ENCODE measurements around the gene AGRP. TPM values are rescaled to one million over a fixed set of nuclear protein-coding genes. Genes with fewer than 3 reads are reported as not detected.

The AGRP gene
- total and polyA plus RNA-seq, 7 experiments from 2014 or later: not detected

DNA sequence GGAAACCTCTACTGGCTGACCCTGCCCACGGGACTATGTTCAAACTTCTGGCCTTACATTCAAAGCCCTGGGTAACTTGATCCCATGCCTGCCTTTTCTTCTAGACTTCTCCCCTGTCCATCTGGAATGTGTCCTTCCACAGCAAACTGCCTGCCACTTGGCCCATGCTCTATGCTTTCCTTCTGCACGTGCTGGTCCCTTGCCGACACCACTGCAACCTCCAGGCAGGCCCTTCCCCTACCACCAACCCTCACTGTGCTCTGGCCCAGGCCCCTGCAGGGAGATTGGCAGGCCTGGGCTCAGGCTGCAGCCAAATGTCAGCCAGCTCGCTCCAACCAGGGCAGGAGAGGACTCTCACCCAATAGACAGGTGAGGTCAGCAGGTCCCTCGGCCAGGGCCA, 41.4 kb downstream of the AGRP start:
- H3K36me3 ChIP-seq (ENCODE audit: control insufficient read depth in 2 of 3, insufficient read depth in 3 of 3, low read length in 3 of 3): peaks cover 0 to 93% (median 3%) of the 10 kb centered on the region in 3 experiments
- H3K27me3 ChIP-seq (ENCODE audit: control insufficient read depth in 2 of 2, insufficient read depth in 2 of 2, low read length in 2 of 2): no peaks in the 10 kb centered on the region

DNA sequence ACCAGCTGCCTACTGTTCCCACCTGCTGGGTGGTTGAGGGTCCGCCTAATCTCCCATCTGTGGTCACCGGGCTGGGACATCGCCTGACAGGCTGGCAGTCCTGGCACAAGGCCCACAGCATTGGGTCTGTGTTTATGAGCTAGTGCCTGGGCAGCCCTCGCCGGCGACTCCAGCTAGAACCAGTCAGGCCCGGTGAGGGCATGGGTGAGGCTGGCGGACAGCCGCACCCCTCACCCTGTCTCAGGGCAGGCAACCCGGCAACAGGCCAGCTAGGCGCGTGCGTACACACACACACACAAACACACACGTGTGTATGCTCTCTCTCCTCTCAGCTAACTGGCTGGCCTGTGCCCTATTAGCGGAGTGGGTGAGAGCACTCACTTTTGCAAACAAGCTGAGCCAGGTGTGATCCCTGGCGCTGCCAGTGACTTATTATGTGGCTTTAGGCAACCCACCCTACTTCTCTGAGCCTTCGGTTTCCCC, 42.0 kb downstream of the AGRP start:
- ChIA-PET POLR2A (no interaction called here), CTCF (no interaction called here)
- ATAC-seq (no peak), DNase-seq (no peak)
- peaks cover 4 to 24% (median 4%) of the 10 kb centered on the region in 5 donors for H3K36me3 Mint-ChIP-seq
- no peaks in the 10 kb centered on the region for H3K9me3 ChIP-seq (ENCODE audit: control insufficient read depth in 2 of 3, low read length in 3 of 3)
- no peaks in the 10 kb centered on the region for H3K27me3 ChIP-seq (ENCODE audit: control insufficient read depth in 2 of 2, insufficient read depth in 2 of 2, low read length in 2 of 2)
- no peak overlapping the region for H3K27ac ChIP-seq (ENCODE audit: low read depth, low read length)
- H3K27me3 Mint-ChIP-seq: no peaks in the 10 kb centered on the region
- no peak overlapping the region for H3K4me3 ChIP-seq (ENCODE audit: low read length)
- no peaks in the 10 kb centered on the region for H3K9me3 Mint-ChIP-seq
- H3K4me1 ChIP-seq (ENCODE audit: control insufficient read depth in 2 of 2, insufficient read depth in 2 of 2, low read length in 2 of 2): no peaks in the 10 kb centered on the region
- H3K27ac Mint-ChIP-seq: no peak overlapping the region
- H3K4me3 Mint-ChIP-seq: no peak overlapping the region
- H3K36me3 ChIP-seq (ENCODE audit: control insufficient read depth in 2 of 3, insufficient read depth in 3 of 3, low read length in 3 of 3): peaks cover 0 to 89% (median 3%) of the 10 kb centered on the region in 3 experiments
- peaks cover 0 to 3% (median 0%) of the 10 kb centered on the region in 7 donors for H3K4me1 Mint-ChIP-seq
- intact Hi-C loops (cut with micrococcal nuclease): no loop called here

More for the DNA sequence above, 41.4 kb downstream of the AGRP start:
- Mint-ChIP-seq H3K27ac (peak overlapping the region in 1 of 9 donors; percentile 76), H3K27me3 (no peaks in the 10 kb centered on the region), H3K4me1 (peaks cover 0 to 3% (median 0%) of the 10 kb centered on the region in 7 donors), H3K36me3 (peaks cover 4 to 24% (median 4%) of the 10 kb centered on the region in 5 donors), H3K9me3 (no peaks in the 10 kb centered on the region), H3K4me3 (no peak overlapping the region)
- POLR2A ChIA-PET: no interaction called here
- intact Hi-C loops (cut with micrococcal nuclease): no loop called here
- Histone ChIP-seq H3K4me3 (ENCODE audit: low read length) (no peak overlapping the region), H3K4me1 (ENCODE audit: control insufficient read depth in 2 of 2, insufficient read depth in 2 of 2, low read length in 2 of 2) (no peaks in the 10 kb centered on the region), H3K9me3 (ENCODE audit: control insufficient read depth in 2 of 3, low read length in 3 of 3) (no peaks in the 10 kb centered on the region), H3K27ac (ENCODE audit: low read depth, low read length) (no peak overlapping the region)
- CTCF ChIA-PET: no interaction called here
- ATAC-seq (no peak), DNase-seq (no peak)

- CTCF ChIA-PET: no interaction called here
Measured at GRCh38 chr16:67438824-67439393, 44.4 kb downstream of the AGRP start.

GRCh38 chr16:67438098-67438791, 45.1 kb downstream of the AGRP start:
- ATAC-seq (no peak), DNase-seq (no peak)
- Mint-ChIP-seq H3K9me3 (no peaks in the 10 kb centered on the region), H3K4me1 (peaks cover 0 to 3% (median 0%) of the 10 kb centered on the region in 7 donors), H3K36me3 (peaks cover 4 to 16% (median 4%) of the 10 kb centered on the region in 5 donors), H3K4me3 (no peak overlapping the region), H3K27ac (no peak overlapping the region), H3K27me3 (peaks cover 0 to 5% (median 0%) of the 10 kb centered on the region in 5 donors)
- H3K27ac ChIP-seq (ENCODE audit: low read depth, low read length): no peak overlapping the region
- H3K36me3 ChIP-seq (ENCODE audit: control insufficient read depth in 2 of 3, insufficient read depth in 3 of 3, low read length in 3 of 3): peaks cover 0 to 58% (median 3%) of the 10 kb centered on the region in 3 experiments
- H3K9me3 ChIP-seq (ENCODE audit: control insufficient read depth in 2 of 3, low read length in 3 of 3): no peaks in the 10 kb centered on the region
- intact Hi-C loops (cut with micrococcal nuclease): no loop called here
- ChIA-PET CTCF (no interaction called here), POLR2A (interaction anchor here (0.5 kb wide), 1 partner anchor 94 kb away, joined by 5 read pairs; no protein-coding TSS in a partner anchor)
- no peaks in the 10 kb centered on the region for H3K27me3 ChIP-seq (ENCODE audit: control insufficient read depth in 2 of 2, insufficient read depth in 2 of 2, low read length in 2 of 2)
- no peak overlapping the region for H3K4me3 ChIP-seq (ENCODE audit: low read length)
- no peaks in the 10 kb centered on the region for H3K4me1 ChIP-seq (ENCODE audit: control insufficient read depth in 2 of 2, insufficient read depth in 2 of 2, low read length in 2 of 2)

More at GRCh38 chr16:67438824-67439393, 44.4 kb downstream of the AGRP start:
- H3K27me3 Mint-ChIP-seq: peaks cover 0 to 2% (median 0%) of the 10 kb centered on the region in 5 donors
- POLR2A ChIA-PET: interaction anchor here (0.5 kb wide), 1 partner anchor 94 kb away, joined by 5 read pairs; no protein-coding TSS in a partner anchor
- peaks cover 4 to 17% (median 4%) of the 10 kb centered on the region in 5 donors for H3K36me3 Mint-ChIP-seq
- Histone ChIP-seq H3K4me1 (ENCODE audit: control insufficient read depth in 2 of 2, insufficient read depth in 2 of 2, low read length in 2 of 2) (no peaks in the 10 kb centered on the region), H3K27me3 (ENCODE audit: control insufficient read depth in 2 of 2, insufficient read depth in 2 of 2, low read length in 2 of 2) (no peaks in the 10 kb centered on the region), H3K36me3 (ENCODE audit: control insufficient read depth in 2 of 3, insufficient read depth in 3 of 3, low read length in 3 of 3) (peaks cover 0 to 65% (median 3%) of the 10 kb centered on the region in 3 experiments), H3K4me3 (ENCODE audit: low read length) (no peak overlapping the region), H3K27ac (ENCODE audit: low read depth, low read length) (no peak overlapping the region), H3K9me3 (ENCODE audit: control insufficient read depth in 2 of 3, low read length in 3 of 3) (no peaks in the 10 kb centered on the region)
- ATAC-seq: no peak
- H3K27ac Mint-ChIP-seq: peak overlapping the region in 1 of 9 donors; percentile 32
- H3K4me3 Mint-ChIP-seq: no peak overlapping the region
- intact Hi-C loops (cut with micrococcal nuclease): no loop called here
- no peak for DNase-seq
- H3K4me1 Mint-ChIP-seq: peaks cover 0 to 3% (median 0%) of the 10 kb centered on the region in 7 donors
- no peaks in the 10 kb centered on the region for H3K9me3 Mint-ChIP-seq

DNA sequence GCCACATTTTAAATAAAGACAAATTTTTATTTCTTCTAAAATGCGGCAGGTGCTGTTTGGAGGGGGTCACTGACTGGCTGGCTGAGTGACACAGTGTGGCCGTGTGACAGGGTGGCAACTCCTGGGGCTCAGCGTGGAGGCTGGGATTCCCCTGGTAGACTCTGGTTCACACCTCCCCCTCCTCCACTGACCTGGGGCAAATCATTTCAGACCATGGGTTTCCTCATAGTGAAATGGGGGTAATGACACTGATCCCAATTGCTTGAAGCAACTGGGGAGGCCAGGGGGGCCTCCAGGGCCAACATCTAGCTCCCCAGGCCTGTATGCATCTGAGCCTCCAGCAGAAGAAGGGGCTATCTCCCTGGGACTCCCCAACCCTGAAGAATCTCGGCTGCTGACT, 45.8 kb downstream of the AGRP start:
- Histone ChIP-seq H3K36me3 (ENCODE audit: control insufficient read depth in 2 of 3, insufficient read depth in 3 of 3, low read length in 3 of 3) (peaks cover 0 to 51% (median 3%) of the 10 kb centered on the region in 3 experiments), H3K27me3 (ENCODE audit: control insufficient read depth in 2 of 2, insufficient read depth in 2 of 2, low read length in 2 of 2) (no peaks in the 10 kb centered on the region), H3K9me3 (ENCODE audit: control insufficient read depth in 2 of 3, low read length in 3 of 3) (no peaks in the 10 kb centered on the region), H3K4me3 (ENCODE audit: low read length) (no peak overlapping the region), H3K27ac (ENCODE audit: low read depth, low read length) (no peak overlapping the region), H3K4me1 (ENCODE audit: control insufficient read depth in 2 of 2, insufficient read depth in 2 of 2, low read length in 2 of 2) (no peaks in the 10 kb centered on the region)
- no peak for ATAC-seq
- Mint-ChIP-seq H3K4me3 (no peak overlapping the region), H3K4me1 (peaks cover 0 to 3% (median 0%) of the 10 kb centered on the region in 7 donors), H3K27me3 (peaks cover 0 to 8% (median 0%) of the 10 kb centered on the region in 5 donors), H3K36me3 (peaks cover 4 to 16% (median 4%) of the 10 kb centered on the region in 5 donors), H3K27ac (no peak overlapping the region), H3K9me3 (no peaks in the 10 kb centered on the region)
- CTCF ChIA-PET: no interaction called here
- no peak for DNase-seq
- POLR2A ChIA-PET: no interaction called here
- intact Hi-C loops (cut with micrococcal nuclease): no loop called here

DNA sequence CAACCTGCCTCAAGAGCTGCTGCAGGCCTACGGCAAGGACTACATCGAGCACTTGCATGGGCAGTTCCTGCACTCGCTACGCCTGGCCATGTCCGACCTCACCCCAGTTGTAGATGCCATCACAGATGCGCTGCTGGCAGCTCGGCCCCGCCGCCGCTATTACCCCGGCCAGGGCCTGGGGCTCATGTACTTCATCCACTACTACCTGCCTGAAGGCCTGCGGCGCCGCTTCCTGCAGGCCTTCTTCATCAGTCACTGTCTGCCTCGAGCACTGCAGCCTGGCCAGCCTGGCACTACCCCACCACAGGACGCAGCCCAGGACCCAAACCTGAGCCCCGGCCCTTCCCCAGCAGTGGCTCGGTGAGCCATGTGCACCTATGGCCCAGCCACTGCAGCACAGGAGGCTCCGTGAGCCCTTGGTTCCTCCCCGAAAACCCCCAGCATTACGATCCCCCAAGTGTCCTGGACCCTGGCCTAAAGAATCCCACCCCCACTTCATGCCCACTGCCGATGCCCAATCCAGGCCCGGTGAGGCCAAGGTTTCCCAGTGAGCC, 46.6 kb downstream of the AGRP start:
- Mint-ChIP-seq H3K4me3 (no peak overlapping the region), H3K9me3 (no peaks in the 10 kb centered on the region), H3K4me1 (peaks cover 0 to 5% (median 0%) of the 10 kb centered on the region in 7 donors), H3K27me3 (peaks cover 0 to 14% (median 0%) of the 10 kb centered on the region in 5 donors), H3K36me3 (peaks cover 2 to 16% (median 4%) of the 10 kb centered on the region in 5 donors), H3K27ac (no peak overlapping the region)
- H3K4me1 ChIP-seq (ENCODE audit: control insufficient read depth in 2 of 2, insufficient read depth in 2 of 2, low read length in 2 of 2): peaks cover 0 to 1% of the 10 kb centered on the region in 2 donors
- CTCF ChIA-PET: no interaction called here
- no peak overlapping the region for H3K4me3 ChIP-seq (ENCODE audit: low read length)
- intact Hi-C loops (cut with micrococcal nuclease): no loop called here
- POLR2A ChIA-PET: no interaction called here
- DNase-seq (no peak), ATAC-seq (no peak)
- no peak overlapping the region for H3K27ac ChIP-seq (ENCODE audit: low read depth, low read length)
- H3K27me3 ChIP-seq (ENCODE audit: control insufficient read depth in 2 of 2, insufficient read depth in 2 of 2, low read length in 2 of 2): no peaks in the 10 kb centered on the region
- H3K36me3 ChIP-seq (ENCODE audit: control insufficient read depth in 2 of 3, insufficient read depth in 3 of 3, low read length in 3 of 3): peaks cover 0 to 44% (median 3%) of the 10 kb centered on the region in 3 experiments
- H3K9me3 ChIP-seq (ENCODE audit: control insufficient read depth in 2 of 3, low read length in 3 of 3): no peaks in the 10 kb centered on the region
